ENCODE measurements around the gene GDNF. TPM values are rescaled to one million over a fixed set of nuclear protein-coding genes. Genes with fewer than 3 reads are reported as not detected.
"Not testable (repeated sequence)": the region's sequence is repeated elsewhere in the genome, so short reads cannot be mapped to it uniquely, and the experiment has no call there.

GDNF gene
- total RNA-seq, 4 donors from 2014 or later: 2.0 to 10.1 (median 5.0) TPM

DNA sequence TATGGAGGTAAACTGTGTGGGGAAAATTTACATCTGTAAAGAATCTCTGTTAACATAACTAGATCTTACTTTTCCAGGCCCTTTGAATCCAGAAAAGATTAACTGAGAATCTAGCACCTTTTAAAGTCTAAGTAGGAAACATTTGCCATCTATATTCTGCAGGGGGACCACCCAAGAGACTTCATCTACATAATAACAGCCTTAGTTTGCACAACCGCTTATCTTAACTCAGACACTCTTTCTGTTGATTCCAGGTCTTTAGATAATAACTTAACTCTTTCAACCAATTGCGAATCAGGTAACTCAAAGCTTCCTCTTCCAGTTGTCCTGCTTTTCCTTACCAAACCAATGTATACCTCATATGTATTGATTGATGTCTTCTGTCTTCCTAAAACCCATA, 53.4 kb downstream of the GDNF start:
- H3K4me1 ChIP-seq: peaks cover 0 to 12% (median 7%) of the 10 kb centered on the region in 4 donors
- no peak overlapping the region for H3K4me3 ChIP-seq
- H3K9me3 ChIP-seq: no peaks in the 10 kb centered on the region
- H3K27me3 ChIP-seq: no peaks in the 10 kb centered on the region
- intact Hi-C loops (cut with DNase I): no loop called here
- H3K27ac ChIP-seq (replicated peaks in 1 of 4): no peak overlapping the region
- no peak for DNase-seq (ENCODE audit: extremely low spot score)
- no peak for TF ChIP-seq EP300 (IDR thresholded peaks at IDR 0.05)
- no peak for TF ChIP-seq POLR2A (IDR thresholded peaks at IDR 0.05; ENCODE audit: low read depth)
- TF ChIP-seq, protein P1, sequence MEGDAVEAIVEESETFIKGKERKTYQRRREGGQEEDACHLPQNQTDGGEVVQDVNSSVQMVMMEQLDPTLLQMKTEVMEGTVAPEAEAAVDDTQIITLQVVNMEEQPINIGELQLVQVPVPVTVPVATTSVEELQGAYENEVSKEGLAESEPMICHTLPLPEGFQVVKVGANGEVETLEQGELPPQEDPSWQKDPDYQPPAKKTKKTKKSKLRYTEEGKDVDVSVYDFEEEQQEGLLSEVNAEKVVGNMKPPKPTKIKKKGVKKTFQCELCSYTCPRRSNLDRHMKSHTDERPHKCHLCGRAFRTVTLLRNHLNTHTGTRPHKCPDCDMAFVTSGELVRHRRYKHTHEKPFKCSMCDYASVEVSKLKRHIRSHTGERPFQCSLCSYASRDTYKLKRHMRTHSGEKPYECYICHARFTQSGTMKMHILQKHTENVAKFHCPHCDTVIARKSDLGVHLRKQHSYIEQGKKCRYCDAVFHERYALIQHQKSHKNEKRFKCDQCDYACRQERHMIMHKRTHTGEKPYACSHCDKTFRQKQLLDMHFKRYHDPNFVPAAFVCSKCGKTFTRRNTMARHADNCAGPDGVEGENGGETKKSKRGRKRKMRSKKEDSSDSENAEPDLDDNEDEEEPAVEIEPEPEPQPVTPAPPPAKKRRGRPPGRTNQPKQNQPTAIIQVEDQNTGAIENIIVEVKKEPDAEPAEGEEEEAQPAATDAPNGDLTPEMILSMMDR (IDR thresholded peaks at IDR 0.05): no peak
- TF ChIP-seq POLR2AphosphoS5 (IDR thresholded peaks at IDR 0.05): no peak
- 90% methylated on average over 2 of the region's 2 CpGs for WGBS
- no peaks in the 10 kb centered on the region for H3K36me3 ChIP-seq

GRCh38 chr5:37781409-37781808, 58.4 kb downstream of the GDNF start:
- DNase-seq (ENCODE audit: extremely low spot score); H3K9me3 ChIP-seq; H3K4me3 ChIP-seq; H3K36me3 ChIP-seq; H3K27ac ChIP-seq (replicated peaks in 1 of 4); H3K27me3 ChIP-seq; intact Hi-C loops (cut with DNase I): not testable (repeated sequence)
- WGBS: 88% methylated on average over 8 of the region's 8 CpGs
- H3K4me1 ChIP-seq: peaks cover 0 to 10% (median 7%) of the 10 kb centered on the region in 4 donors

GRCh38 chr5:37777432-37778130, 62.3 kb downstream of the GDNF start:
- WGBS: 90% methylated on average over 15 of the region's 15 CpGs
- intact Hi-C loops (cut with DNase I): no loop called here
- Histone ChIP-seq H3K27ac (replicated peaks in 1 of 4) (peak overlapping the region in 3 of 4 donors; percentile 41 to 58 (median 55)), H3K36me3 (no peaks in the 10 kb centered on the region), H3K27me3 (no peaks in the 10 kb centered on the region), H3K4me1 (peaks cover 0 to 17% (median 10%) of the 10 kb centered on the region in 4 donors), H3K9me3 (peaks cover 0 to 4% (median 0%) of the 10 kb centered on the region in 4 donors), H3K4me3 (no peak overlapping the region)
- TF ChIP-seq POLR2AphosphoS5 (IDR thresholded peaks at IDR 0.05): no peak
- no peak for DNase-seq (ENCODE audit: extremely low spot score)

GRCh38 chr5:37776826-37777225, 63.0 kb downstream of the GDNF start:
- H3K27ac ChIP-seq (replicated peaks in 1 of 4): peak overlapping the region; percentile 35 to 58 (median 48)
- WGBS: 46% methylated on average over 7 of the region's 7 CpGs
- peak in 1 of 2 donors; percentile 27 for TF ChIP-seq POLR2AphosphoS5 (IDR thresholded peaks at IDR 0.05)
- TF ChIP-seq POLR2A (IDR thresholded peaks at IDR 0.05; ENCODE audit: low read depth): no peak

GRCh38 chr5:37774912-37775483, 64.8 kb downstream of the GDNF start:
- Histone ChIP-seq H3K27ac (replicated peaks in 1 of 4) (no peak overlapping the region), H3K27me3 (no peaks in the 10 kb centered on the region), H3K4me1 (peaks cover 0 to 39% (median 32%) of the 10 kb centered on the region in 4 donors), H3K9me3 (peaks cover 0 to 4% (median 0%) of the 10 kb centered on the region in 4 donors), H3K36me3 (no peaks in the 10 kb centered on the region), H3K4me3 (no peak overlapping the region)
- intact Hi-C loops (cut with DNase I): loop anchor here (5.0 kb wide), 1 partner anchor 62 kb away; no protein-coding TSS in a partner anchor
- WGBS: 95% methylated on average over 9 of the region's 9 CpGs
- TF ChIP-seq POLR2A (IDR thresholded peaks at IDR 0.05; ENCODE audit: low read depth): no peak
- TF ChIP-seq, protein P1 (IDR thresholded peaks at IDR 0.05): peak; percentile 14 to 65 (median 33)
- DNase-seq (ENCODE audit: extremely low spot score): no peak

More at GRCh38 chr5:37776826-37777225, 63.0 kb downstream of the GDNF start:
- no peaks in the 10 kb centered on the region for H3K27me3 ChIP-seq
- no peaks in the 10 kb centered on the region for H3K36me3 ChIP-seq
- intact Hi-C loops (cut with DNase I): no loop called here
- no peak overlapping the region for H3K4me3 ChIP-seq
- H3K4me1 ChIP-seq: peaks cover 0 to 21% (median 13%) of the 10 kb centered on the region in 4 donors
- H3K9me3 ChIP-seq: peaks cover 0 to 4% (median 0%) of the 10 kb centered on the region in 4 donors
- no peak for DNase-seq (ENCODE audit: extremely low spot score)

GRCh38 chr5:37773809-37774208, 66.0 kb downstream of the GDNF start:
- Histone ChIP-seq H3K4me1 (peaks cover 0 to 44% (median 36%) of the 10 kb centered on the region in 4 donors), H3K27me3 (no peaks in the 10 kb centered on the region), H3K27ac (replicated peaks in 1 of 4) (no peak overlapping the region), H3K9me3 (peaks cover 0 to 4% (median 0%) of the 10 kb centered on the region in 4 donors), H3K36me3 (no peaks in the 10 kb centered on the region), H3K4me3 (no peak overlapping the region)
- 93% methylated on average over 1 of the region's 1 CpG for WGBS
- no peak for TF ChIP-seq POLR2A (IDR thresholded peaks at IDR 0.05; ENCODE audit: low read depth)
- no peak for TF ChIP-seq POLR2AphosphoS5 (IDR thresholded peaks at IDR 0.05)
- no peak for TF ChIP-seq EP300 (IDR thresholded peaks at IDR 0.05)
- TF ChIP-seq, protein P1 (IDR thresholded peaks at IDR 0.05): no peak
- intact Hi-C loops (cut with DNase I): loop anchor here (5.0 kb wide), 1 partner anchor 63 kb away; no protein-coding TSS in a partner anchor
- no peak for DNase-seq (ENCODE audit: extremely low spot score)
